HG03045 (cell line): ENCODE results near the gene STX19.
A peak's percentile ranks its signal among the peaks of the same experiment; 100 is the strongest.
"Not testable (repeated sequence)": the region's sequence is repeated elsewhere in the genome, so short reads cannot be mapped to it uniquely, and the experiment has no call there.

Experiments
- ATAC-seq: cut with Tn5 transposase; IDR thresholded peaks from one replicate; pipeline ENCODE4 v1.9.1; 2021; ENCODE audit warnings: mild to moderate bottlenecking, moderate library complexity; ENCODE audit not compliant: unreplicated experiment

The STX19 gene, protein sequence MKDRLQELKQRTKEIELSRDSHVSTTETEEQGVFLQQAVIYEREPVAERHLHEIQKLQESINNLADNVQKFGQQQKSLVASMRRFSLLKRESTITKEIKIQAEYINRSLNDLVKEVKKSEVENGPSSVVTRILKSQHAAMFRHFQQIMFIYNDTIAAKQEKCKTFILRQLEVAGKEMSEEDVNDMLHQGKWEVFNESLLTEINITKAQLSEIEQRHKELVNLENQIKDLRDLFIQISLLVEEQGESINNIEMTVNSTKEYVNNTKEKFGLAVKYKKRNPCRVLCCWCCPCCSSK

DNA sequence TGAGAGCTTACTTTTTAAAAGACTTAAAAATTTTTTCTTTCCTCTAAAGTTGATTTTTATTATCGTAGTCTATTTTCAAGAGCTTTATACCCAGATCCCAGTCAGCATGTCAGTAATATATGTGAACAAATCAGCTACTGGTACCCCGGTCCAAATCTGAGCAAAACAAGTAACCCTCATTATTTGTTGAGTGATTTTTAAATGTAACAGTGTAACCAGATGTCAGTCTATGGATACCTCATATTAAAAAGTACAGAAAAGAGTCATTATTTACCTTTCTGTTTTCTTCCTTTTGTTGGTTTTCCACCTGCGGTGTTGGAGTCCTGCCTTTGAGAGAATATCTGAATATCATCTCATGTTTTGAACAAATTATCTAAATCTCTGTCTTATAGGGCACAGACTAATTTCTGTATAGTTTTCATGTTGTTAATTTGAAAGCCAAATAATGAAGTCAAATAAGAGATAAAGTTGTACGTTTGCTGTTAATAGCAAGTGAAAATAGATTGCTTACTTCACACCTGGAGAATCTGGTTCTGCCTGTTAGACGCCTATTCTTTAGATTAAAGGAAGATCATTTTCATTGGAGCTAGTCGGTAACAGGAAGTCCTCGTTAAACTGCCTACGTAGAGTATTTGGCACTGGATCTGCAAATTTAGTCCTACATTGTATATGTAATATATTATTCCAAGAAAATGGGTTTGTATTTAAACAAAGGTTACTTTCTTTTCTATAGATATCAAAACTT, at the start of gene STX19:
STX19 (minus strand) TSS at position 505 of the 745 bp plus-strand sequence. CDS start 13,328 bp downstream, outside the sequence.
- no peak for ATAC-seq

DNA sequence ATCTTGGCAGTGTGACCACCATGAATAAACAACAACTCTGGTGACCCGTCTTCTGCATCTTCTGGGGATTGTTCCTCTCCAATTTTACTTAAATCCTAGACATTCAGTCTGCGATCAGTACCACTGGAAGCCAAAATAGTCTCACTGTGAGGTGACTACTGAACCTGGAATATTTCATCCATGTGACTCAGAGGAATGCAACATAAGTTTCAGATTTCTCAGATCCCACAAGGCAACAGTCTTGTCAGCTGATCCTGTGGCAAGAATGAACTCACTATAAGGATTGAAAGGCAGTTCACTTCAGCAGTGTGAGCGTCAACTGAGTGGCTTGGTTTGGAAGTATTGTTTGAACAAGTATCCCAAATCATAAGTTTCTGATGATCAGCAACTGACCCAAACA, 47.7 kb upstream of the STX19 start:
- no peak for ATAC-seq

DNA sequence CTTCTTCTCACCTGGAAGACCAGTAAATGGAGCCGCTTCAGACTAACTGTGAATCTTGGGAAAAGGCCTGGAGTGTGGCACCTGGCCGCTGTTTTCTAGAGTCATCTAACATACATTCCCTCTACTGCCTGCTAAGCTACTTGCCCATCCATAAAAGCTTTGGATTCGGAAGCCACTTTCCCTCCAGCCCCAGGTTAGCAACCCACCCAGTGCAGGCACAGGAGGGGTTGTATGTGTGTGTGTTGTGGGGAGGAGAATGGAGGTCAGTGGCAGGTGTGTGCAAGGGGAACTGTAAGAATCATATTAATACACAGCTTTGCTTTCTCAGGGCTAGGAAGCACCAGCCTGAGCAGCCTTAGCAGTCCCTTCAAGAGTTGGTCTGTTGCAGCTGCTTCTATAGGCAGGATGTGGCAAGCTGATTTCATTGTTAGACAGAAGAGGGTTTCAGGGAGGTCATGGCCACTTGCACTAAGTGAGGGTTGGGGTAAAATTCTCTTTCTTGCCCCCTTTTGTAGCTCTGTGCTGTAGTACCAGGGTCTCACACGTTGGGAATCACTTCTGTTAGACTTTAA, 43.4 kb upstream of the STX19 start:
- ATAC-seq = peak; percentile 60

DNA sequence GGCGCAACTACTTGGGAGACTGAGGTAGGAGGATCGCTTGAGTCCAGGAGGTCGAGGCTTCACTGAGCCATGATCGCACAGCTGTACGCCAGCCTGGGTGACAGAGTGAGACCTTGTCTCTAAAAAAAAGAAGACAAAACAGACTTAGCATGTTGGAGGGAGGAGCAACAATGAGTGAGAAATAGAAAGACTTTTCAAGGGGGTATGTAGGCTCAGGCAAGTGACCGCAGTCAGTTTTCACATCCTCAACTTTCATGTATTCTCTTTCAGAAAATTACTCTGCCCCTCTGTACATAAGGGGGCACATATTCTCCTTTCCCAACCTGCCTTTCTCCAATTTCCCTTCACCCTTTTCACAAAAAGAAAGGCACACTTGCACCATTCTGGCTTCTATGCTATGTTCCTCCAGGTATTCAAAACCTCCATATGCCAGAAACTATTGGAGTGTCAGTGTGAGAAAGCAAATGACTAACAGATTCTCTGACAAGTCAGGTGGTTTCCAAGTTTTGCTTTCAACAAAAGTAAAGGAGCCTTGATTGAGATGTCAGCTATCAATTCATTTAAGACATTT, 42.0 kb upstream of the STX19 start:
- ATAC-seq = peak; percentile 74

DNA sequence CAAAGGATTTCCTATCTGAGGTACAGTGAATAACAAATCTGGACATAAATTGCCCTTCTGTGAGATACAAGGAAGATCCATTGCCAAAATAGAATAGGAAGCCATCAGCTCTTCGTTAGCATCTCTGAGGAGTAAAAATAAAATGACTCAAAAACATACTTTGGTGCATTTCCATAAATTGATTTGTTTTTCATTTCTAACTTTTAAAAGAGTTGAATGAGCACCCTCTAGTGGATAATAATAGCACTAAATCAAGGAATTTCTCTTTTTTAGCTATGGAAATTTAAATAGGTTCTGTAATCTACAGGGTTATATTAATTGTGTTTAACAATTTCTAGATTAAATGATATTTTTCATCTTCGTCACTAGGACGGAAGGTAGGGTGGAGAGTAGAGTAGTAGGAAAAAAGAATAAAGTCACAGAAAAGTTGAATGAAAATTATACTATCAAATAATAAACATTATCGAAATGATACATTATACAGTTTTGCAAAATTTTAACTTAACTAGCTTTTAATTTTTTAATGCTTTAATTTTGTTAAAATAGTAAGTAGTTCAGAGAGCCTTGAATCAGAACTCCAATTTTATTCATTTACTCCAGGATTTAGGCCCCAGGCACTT, 40.9 kb upstream of the STX19 start:
- no peak for ATAC-seq

DNA sequence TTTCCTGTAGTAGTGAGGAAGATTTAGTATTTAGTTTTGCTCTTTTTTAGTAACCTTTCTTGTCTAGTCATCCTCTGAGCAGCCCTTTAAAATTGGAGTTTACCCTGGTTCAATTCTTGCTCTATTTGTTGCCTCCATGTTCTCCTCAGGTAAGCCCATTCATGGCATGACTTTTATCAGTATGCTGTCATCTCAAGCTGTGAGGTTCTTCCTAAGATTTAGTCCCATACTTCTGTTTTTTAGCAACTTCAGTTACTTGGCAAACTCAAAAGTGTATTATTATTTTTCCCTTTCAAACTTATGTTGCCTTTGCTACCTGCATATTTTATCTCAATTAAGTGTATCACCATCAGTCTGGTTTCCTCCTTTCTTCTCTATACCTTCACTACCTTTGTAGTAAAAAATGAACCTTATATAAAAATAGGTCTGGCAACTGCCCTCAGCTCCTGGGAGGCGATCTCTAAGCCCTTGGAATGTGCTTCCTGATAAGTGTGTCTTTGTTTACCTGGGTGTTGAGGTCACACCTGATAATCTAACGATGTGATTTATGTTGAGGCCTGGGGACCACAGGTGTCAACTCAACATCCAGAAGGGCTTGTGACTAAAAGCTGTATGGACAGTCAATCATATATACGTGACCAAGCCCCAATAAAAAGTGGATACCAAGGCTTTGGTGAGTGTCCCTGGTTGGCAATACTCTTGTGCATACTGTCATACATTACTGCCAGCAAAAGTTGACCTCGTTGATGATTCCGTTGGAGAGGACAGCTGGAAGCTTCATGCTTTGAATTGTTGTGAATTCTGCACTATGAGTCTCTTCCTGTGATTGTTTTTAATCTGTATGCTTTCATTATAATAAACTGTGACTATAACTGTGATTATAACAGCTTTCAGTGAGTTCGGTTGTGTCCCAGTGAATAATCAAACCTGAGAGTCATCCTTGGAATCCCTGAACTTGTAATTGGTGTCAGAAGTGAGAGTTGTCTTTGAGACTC, 38.4 kb upstream of the STX19 start:
- ATAC-seq = no peak

DNA sequence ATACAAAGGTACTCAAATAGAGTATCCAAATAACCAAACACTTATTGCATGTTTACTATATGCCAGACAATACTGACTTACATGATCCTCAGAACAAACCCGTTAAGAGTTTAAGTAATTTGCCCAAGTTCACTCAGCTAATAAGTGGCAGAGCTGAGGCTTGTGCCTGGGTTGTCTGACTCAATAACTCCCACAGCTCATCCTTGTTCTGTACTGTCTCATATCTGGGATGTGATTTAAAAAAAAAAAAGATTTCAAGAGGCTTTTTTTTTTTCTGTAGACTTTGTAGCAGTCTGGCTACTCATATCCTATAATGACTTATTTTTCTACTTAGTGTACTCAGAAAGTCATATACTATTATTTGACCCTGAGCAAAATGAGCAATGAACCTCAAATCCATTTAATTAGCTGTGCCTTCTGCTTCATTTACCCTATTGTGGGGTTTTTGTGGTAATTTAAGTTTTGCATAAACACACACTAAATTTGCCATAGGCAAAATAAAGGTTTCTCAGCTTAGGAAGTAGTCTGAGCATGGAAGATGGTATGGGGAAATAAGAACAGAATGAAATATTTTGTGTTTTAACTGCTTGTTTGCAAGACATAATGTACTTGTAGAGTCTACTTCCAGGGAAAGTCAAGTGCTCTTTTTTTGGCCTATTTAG, 37.6 kb upstream of the STX19 start:
- ATAC-seq = no peak

DNA sequence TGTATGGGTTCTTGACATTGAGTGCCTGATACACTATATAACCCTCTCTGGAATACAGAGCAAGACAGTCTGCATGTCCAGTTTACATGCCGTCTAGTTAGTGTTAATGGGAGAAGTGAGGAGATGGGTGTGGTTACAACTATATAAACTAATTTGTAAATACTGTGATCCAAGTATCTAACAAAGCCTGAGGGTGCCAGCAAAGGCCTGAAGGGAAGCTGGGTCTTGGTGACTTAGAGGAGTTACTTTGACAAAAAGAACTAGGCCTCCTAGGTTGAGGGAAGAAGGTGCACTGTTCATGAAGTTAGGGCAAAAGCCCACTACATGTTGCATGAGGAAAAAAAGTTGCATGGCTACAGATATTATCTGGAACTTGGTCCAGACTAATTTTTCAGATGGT, 36.7 kb upstream of the STX19 start:
- ATAC-seq = no peak

DNA sequence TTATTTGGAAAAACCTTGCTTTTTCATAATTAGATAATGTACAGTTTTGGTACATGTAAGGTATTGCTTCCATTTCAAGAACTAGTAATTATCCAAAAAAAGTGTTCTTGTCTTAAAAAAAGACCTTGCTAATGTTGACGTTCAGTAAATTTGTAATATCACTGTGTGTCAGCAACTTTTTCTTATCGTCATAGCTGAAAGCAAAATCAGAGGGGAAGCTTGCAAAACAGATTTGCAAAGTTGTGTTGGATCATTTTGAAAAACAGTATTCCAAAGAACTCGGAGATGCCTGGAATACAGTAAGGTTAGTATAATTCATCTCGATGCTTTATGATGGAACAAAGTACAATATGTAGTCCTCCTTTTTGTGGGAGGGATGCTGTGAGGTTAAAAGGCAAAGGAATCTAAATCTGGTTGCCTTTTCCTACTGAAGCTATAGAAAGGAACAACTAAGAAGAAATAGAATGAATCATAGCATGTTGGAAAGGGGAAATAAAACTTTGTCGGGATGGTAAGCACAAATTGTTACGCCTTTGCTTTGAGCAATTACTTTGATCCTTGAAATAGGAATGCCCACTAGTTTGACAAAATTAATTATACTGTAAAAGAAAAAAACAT, 36.0 kb upstream of the STX19 start:
- no peak for ATAC-seq

DNA sequence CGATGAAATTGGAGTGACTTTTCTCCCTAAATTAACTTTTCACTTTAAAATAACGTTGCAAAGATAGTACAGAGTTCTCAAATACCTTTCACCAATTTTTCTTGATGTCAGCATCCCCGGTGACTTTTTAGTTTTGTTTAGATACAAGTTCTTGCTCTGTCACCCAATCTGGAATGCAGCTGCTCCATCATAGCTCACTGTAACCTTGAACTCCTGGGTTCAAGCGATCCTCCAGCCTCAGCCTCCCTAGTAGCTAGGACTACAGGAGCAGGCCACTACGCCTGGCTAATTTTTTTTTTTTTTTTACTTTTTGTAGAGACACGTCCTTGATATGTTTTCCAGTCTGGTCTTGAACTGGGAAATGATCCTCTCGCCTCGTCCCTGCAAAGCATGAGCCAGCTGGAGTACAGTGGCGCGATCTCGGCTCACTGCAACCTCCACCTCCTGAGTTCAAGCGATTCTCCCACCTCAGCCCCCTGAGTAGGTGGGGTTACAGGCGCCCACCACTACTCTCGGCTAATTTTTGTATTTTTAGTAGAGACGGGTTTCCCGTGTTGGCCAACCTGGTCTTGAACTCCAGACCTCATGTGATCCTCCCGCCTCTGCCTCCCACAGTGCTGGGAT, 35.2 kb upstream of the STX19 start:
- ATAC-seq = no peak

DNA sequence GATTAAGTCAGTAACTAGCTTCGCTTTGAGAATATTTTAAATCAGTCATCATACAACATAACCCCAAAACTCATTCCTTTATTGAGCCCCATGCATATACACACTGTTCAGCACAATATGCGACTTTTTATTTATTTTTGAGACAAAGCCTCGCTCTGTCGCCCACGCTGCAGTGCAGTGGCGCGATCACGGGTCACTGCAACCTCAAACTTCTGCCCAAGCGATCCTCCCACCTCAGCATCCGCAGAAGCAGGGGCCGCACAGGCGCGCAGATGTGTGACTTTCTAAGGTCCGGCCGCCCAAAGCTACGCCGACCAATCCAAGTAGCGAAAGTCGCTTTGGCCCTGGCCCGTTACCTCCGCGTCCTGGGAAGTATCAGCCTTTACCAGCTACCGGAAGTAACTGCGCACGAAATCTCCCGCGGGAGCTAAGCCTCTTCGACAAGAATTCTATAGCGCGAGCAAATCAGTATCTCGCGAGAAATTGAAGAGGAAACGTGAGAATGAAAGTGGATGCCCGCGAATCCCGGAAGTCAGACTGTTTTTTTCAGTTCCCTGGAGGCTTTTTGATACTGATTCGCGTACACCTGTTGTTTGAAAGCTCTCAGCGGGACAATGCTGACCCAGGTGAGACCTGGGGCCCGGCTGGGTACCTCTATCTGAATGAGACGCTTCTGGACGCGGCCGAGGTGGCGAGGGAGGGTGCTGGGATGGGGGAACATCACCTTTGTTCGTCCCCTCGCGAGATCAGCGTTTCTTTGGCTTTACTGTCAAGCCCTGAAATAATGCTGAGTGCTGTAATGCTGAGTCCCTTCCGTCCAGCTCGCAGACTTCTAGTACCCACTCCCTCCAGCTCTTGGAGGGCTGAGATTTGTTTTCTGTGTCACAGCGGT, 34.4 kb upstream of the STX19 start, which contains the start of the genes DHFR2 and NSUN3:
DHFR2 (minus strand) TSS at position 404 of the 892 bp plus-strand sequence. CDS start 1,405 bp downstream, outside the sequence.
NSUN3 (plus strand) TSS at position 549 of the 892 bp plus-strand sequence; CDS start at position 615, 66 bp downstream.
- ATAC-seq = peak; percentile 97

DNA sequence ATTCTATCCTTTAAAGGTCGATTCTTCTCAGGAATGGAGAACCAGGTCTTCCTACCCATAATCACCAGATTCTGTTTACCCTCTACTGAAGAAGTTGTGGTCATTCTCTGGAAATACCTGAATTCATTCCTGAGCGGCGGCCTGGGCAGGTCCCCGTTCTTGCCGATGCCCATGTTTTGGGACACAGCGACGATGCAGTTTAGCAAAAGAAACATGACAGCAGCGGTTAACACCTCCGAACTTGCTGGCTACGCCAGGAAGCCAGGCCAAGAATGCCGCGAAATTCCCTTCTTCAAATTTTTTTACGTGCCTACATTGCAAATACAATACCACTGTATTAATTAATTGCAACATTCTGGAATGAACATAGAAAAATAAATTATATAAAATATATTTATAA, 32.9 kb upstream of the STX19 start:
- no peak for ATAC-seq

DNA sequence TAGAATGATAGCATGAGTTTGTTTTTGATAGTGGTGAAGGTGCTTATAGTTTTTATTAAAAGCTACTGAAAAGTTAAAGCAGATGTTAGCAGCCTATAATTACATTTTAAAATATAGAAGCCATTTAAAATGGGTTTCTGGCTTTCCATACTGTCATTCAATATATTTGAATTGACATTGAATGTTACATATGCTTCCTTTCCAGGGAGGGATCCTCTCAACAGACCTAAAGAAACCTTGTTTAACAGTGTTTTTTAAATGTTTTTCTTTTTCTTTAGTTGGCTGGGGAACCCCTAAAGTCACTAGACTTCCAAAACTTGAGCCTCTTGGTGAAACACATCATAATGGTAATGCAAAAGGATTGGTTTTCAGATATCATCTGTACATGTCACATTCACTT, 22.1 kb upstream of the STX19 start:
- no peak for ATAC-seq

DNA sequence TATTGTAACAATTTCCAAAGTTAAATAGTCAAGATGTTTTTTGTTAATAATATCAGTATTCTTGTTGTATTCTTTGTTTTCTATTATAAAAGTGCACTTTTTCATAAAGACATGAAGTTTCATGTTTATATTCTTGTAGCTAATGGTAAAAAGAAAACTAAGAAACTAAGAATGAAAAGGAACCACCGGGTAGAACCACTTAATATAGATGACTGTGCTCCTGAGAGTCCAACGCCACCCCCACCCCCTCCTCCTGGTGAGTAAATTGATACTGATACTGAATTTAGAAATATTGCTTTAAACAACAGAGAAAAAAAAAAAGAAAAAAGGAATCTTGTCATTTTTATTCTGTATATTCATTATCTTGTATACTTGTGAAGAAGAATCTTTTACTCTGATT, 20.9 kb upstream of the STX19 start:
- no peak for ATAC-seq

DNA sequence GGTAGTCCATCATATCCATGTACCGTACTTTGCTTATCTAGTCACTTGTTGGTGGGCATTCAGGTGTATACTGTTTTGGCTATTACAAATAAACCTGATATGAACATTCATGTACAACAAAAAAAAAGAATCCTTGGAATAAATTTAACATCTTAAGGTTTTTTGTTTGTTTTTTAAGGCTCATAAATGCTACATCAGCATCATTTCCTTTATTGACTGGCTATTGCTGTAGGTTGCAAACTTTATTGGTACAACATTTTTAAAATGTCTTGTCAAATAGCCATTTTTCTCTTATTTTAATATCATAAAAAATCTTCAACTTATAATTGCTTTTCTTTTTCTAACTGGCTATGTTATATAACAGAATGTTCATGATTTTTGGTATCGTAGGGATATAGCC, 18.1 kb upstream of the STX19 start:
- no peak for ATAC-seq

DNA sequence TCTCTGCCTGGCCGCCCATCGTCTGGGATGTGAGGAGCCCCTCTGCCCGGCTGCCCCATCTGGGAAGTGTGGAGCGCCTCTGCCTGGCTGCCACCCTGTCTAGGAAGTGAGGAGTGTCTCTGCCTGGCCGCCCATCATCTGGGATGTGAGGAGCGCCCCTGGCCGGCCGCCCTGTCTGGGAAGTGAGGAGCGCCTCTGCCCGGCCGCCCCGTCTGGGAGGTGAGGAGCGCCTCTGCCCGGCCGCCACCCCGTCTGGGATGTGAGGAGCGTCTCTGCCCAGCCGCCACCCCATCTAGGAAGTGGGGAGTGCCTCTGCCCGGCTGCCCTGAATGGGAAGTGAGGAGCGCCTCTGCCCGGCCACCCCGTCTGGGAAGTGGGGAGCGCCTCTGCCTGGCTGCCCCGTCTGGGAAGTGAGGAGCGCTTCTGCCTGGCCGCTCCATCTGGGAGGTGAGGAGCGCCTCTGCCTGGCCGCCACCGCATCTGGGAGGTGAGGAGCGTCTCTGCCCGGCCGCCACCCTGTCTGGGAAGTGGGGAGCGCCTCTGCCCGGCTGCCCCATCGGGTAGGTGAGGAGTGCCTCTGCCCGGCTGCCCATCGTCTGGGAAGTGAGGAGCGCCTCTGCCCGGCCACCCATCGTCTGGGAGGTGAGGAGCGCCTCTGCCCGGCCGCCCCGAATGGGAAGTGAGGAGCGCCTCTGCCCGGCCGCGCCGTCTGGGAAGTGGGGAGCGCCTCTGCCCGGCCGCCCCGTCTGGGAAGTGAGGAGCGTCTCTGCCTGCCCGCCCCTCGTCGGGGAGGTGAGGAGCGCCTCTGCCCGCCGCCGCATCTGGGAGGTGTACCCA, 15.9 kb upstream of the STX19 start:
- ATAC-seq = not testable (repeated sequence)

DNA sequence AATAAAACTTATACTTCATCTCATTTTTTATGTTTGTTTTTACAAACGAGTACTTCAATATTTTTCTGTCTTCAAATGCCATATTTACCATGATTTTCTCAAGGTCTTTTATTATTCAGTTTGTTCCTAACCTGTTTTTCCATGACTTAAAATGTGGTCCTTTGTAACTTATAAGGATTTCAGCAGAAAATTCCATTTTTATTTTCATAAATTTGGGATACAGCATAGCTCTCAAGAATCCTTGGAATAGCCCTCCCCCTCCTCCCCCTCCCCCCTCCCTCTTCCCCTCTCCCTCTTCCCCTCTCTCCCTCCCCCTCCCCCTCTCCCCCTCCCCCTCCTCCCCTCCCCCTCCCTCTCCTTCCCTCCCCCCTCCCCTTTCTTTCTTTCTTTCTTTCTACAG, 14.9 kb upstream of the STX19 start:
- no peak for ATAC-seq
